Measurements from ENCODE around the gene NLGN1. TPM values are rescaled to one million over a fixed set of nuclear protein-coding genes. Genes with fewer than 3 reads are reported as not detected.

The NLGN1 gene
- total RNA-seq, 1 experiment from 2014 or later = not detected

GRCh38 chr3:173826901-173827609 lies 429.5 kb downstream of the NLGN1 start:
- H2AFZ ChIP-seq (ENCODE audit: low read depth, low read length, poor library complexity, severe bottlenecking) = no peak overlapping the region
- POLR2A ChIA-PET = no interaction called here

More at GRCh38 chr3:173826901-173827609, 429.5 kb downstream of the NLGN1 start:
- intact Hi-C loops (cut with micrococcal nuclease) = no loop called here
- no peak overlapping the region for H3K4me2 ChIP-seq (ENCODE audit: low read length)
- no peaks in the 10 kb centered on the region for H4K20me1 ChIP-seq (ENCODE audit: insufficient read depth)
- H3K79me2 ChIP-seq (ENCODE audit: insufficient read depth, low read length) = no peaks in the 10 kb centered on the region
- no peak for ATAC-seq
- H3K4me1 ChIP-seq (ENCODE audit: control insufficient read depth in 1 of 2, insufficient read depth in 2 of 2, low read length in 2 of 2) = no peaks in the 10 kb centered on the region
- BruUV-seq (replicated peaks) = no TSS peak
- no peaks in the 10 kb centered on the region for H3K27me3 ChIP-seq (ENCODE audit: insufficient read depth, low read length)
- no peak for DNase-seq (ENCODE audit: low read depth, low spot score)
- no peak overlapping the region for H3K4me3 ChIP-seq (replicated peaks in 1 of 2; ENCODE audit: low read depth in 1 of 2, low read length in 2 of 2)
- H3K36me3 ChIP-seq (ENCODE audit: control insufficient read depth in 1 of 2, insufficient read depth in 2 of 2, low read length in 2 of 2) = no peaks in the 10 kb centered on the region
- TF ChIP-seq ZNF274 (IDR thresholded peaks at IDR 0.05; ENCODE audit: low read depth, low read length) = no peak
- TF ChIP-seq ZBTB33 (IDR thresholded peaks at IDR 0.05; ENCODE audit: extremely low read depth, insufficient replicate concordance, low read length) = no peak
- no peak for TF ChIP-seq POLR2AphosphoS5 (IDR thresholded peaks at IDR 0.05; ENCODE audit: low read depth, low read length)
- TF ChIP-seq YY1 (IDR thresholded peaks at IDR 0.05; ENCODE audit: extremely low read depth, insufficient replicate concordance, low read depth, low read length) = no peak
- TF ChIP-seq EGR1 (IDR thresholded peaks at IDR 0.05; ENCODE audit: low read depth) = no peak
- TF ChIP-seq JUND (IDR thresholded peaks at IDR 0.05) = no peak
- no peak for TF ChIP-seq ATF3 (IDR thresholded peaks at IDR 0.05)
- no peak for TF ChIP-seq MAX (IDR thresholded peaks at IDR 0.05)
- TF ChIP-seq SRF (IDR thresholded peaks at IDR 0.05; ENCODE audit: low read depth) = no peak
- TF ChIP-seq CEBPB (IDR thresholded peaks at IDR 0.05; ENCODE audit: low read depth) = no peak
- no peak for TF ChIP-seq CTCF (IDR thresholded peaks at IDR 0.05 in 2 of 3, conservative IDR thresholded peaks at IDR 0.05 in 1 of 3; ENCODE audit: borderline replicate concordance in 1 of 3, insufficient read depth in 1 of 3, low read depth in 2 of 3, low read length in 2 of 3)
- TF ChIP-seq ZFX (IDR thresholded peaks at IDR 0.05) = no peak
- TF ChIP-seq SIN3A (IDR thresholded peaks at IDR 0.05; ENCODE audit: low read depth) = no peak
- no peak for TF ChIP-seq EZH2 (IDR thresholded peaks at IDR 0.05)
- no peak for TF ChIP-seq REST (IDR thresholded peaks at IDR 0.05; ENCODE audit: low read depth)
- TF ChIP-seq SP1 (IDR thresholded peaks at IDR 0.05; ENCODE audit: low read depth) = no peak
- no peak for TF ChIP-seq CBX3 (IDR thresholded peaks at IDR 0.05; ENCODE audit: low read depth)
- no peak for TF ChIP-seq ELF1 (IDR thresholded peaks at IDR 0.05; ENCODE audit: borderline replicate concordance, low read depth)
- no peak for TF ChIP-seq TCF7L2 (IDR thresholded peaks at IDR 0.05; ENCODE audit: borderline replicate concordance, extremely low read depth, insufficient read depth, insufficient read length)
- no peak for TF ChIP-seq EZH2phosphoT487 (IDR thresholded peaks at IDR 0.05; ENCODE audit: borderline replicate concordance)
- no peaks in the 10 kb centered on the region for H3K9me2 ChIP-seq (ENCODE audit: insufficient read depth)
- no peak overlapping the region for H3K9ac ChIP-seq (ENCODE audit: low read length)
- H3K9me3 ChIP-seq (ENCODE audit: control insufficient read depth in 1 of 2, insufficient read depth in 1 of 2, low read depth in 1 of 2, low read length in 2 of 2) = no peaks in the 10 kb centered on the region
- H3K27ac ChIP-seq (ENCODE audit: low read depth, low read length) = no peak overlapping the region
- RAD21 ChIA-PET (ENCODE audit: low non-redundant PET in 1 of 2, low total read pairs in 2 of 2, uncharacterized antibody in 2 of 2, unreplicated experiment in 2 of 2) = no interaction called here
- CTCF ChIA-PET = no interaction called here
